ENCODE data around the gene ADAD2. TPM values are rescaled to one million over a fixed set of nuclear protein-coding genes. Genes with fewer than 3 reads are reported as not detected.

The ADAD2 gene
- total and polyA plus RNA-seq, 12 donors: 0.36 to 5.9 (median 0.85) TPM; not detected in 4

DNA sequence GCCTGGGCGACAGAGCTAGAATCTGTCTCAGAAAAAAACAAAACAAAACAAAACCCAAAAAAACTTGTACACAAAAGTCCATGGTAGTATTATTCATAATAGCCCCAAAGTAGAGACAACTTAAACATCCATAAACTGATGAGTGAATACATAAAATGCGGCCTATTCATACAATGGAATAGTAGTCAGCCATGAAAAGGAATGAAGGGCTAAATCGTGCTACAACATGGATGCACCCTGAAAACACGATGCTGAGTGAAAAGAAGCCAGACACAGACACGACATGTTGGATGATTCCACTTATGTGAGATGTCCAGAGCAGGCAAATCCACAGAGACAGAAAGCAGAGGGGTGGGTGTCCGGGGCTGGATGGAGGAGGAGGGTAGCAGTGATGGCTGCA is 36.6 kb downstream of the ADAD2 start:
- TF ChIP-seq, protein P1, sequence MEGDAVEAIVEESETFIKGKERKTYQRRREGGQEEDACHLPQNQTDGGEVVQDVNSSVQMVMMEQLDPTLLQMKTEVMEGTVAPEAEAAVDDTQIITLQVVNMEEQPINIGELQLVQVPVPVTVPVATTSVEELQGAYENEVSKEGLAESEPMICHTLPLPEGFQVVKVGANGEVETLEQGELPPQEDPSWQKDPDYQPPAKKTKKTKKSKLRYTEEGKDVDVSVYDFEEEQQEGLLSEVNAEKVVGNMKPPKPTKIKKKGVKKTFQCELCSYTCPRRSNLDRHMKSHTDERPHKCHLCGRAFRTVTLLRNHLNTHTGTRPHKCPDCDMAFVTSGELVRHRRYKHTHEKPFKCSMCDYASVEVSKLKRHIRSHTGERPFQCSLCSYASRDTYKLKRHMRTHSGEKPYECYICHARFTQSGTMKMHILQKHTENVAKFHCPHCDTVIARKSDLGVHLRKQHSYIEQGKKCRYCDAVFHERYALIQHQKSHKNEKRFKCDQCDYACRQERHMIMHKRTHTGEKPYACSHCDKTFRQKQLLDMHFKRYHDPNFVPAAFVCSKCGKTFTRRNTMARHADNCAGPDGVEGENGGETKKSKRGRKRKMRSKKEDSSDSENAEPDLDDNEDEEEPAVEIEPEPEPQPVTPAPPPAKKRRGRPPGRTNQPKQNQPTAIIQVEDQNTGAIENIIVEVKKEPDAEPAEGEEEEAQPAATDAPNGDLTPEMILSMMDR (IDR thresholded peaks at IDR 0.05): no peak
- Histone ChIP-seq H3K4me1 (peaks cover 0 to 21% (median 11%) of the 10 kb centered on the region in 9 donors), H3K36me3 (no peaks in the 10 kb centered on the region), H3K27ac (no peak overlapping the region), H3K9me3 (no peaks in the 10 kb centered on the region), H3K4me3 (no peak overlapping the region), H3K27me3 (peaks cover 0 to 8% (median 0%) of the 10 kb centered on the region in 7 donors)
- DNase-seq: no peak
- intact Hi-C loops (cut with DNase I): loop anchor here in 2 of 10 donors (5.0 to 10.0 kb wide), 2 partner anchors 57 to 80 kb away; no protein-coding TSS in a partner anchor
- ATAC-seq: no peak
- WGBS, 2 donors: 81 to 89% methylated on average over 6 of the region's 6 CpGs

DNA sequence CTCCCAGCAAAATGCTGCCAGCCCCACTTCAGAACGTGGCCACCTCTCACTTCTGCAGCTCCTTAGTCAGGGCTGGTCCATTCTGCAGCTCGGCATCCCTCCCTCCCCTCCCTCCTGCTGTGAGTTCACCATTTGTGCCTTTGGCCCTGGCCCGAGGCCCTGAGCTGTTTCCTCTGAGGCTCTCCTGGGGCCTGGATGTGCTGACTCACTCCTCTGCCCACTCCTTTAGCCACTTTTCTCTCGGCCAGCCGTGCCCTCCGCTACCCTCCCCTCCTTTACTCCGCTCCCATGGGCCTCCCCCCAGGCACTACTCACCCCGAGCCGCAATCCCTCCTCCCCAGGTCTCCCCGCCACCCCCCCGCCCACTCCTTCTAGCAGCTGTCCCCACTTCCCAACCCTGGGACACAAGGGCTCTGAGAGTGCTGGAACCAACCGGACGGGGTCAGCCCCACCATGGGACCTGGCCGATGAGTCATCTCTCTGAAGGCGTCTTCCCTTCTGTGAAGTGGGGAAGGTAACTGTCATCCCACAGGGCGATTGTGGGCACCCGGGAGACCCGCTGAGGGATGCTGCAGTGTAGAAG is 37.4 kb downstream of the ADAD2 start:
- peak; percentile 77 to 80 for DNase-seq
- peak; percentile 89 to 94 (median 93) for ATAC-seq
- peak overlapping the region in 3 of 10 donors; percentile 21 to 47 (median 26) for H3K27ac ChIP-seq
- no peaks in the 10 kb centered on the region for H3K36me3 ChIP-seq
- H3K4me3 ChIP-seq: no peak overlapping the region
- H3K27me3 ChIP-seq: peaks cover 0 to 7% (median 0%) of the 10 kb centered on the region in 7 donors
- H3K4me1 ChIP-seq: peaks cover 0 to 21% (median 11%) of the 10 kb centered on the region in 9 donors
- TF ChIP-seq, protein P1 (IDR thresholded peaks at IDR 0.05): no peak
- intact Hi-C loops (cut with DNase I): loop anchor here in 2 of 10 donors (5.0 to 10.0 kb wide), 2 partner anchors 56 to 79 kb away; no protein-coding TSS in a partner anchor
- WGBS, 2 donors: 33 to 39% methylated on average over 18 of the region's 18 CpGs
- no peaks in the 10 kb centered on the region for H3K9me3 ChIP-seq

DNA sequence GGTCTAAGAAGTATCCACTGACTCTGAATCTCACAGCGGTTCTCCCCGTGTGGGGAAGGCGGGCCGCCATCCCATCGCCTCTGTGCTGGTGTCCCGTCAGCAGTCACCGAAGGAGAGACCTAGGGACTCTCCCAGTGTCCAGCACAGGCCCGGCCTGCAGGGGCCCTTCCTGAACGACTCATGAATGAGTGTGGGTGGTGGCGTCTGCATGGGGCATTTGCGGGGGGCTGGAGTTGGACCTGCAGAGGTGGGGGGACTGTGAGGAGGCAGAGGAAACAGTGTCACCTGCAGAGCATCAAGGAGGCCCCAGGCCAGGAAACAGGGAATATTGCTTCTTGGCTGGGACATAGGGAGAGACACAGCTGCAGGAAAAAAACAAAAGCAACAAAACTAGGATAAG is 38.5 kb downstream of the ADAD2 start:
- TF ChIP-seq, protein P1 (IDR thresholded peaks at IDR 0.05): no peak
- DNase-seq (no peak), ATAC-seq (peak in 1 of 8 donors; percentile 20)
- H3K4me3 ChIP-seq: no peak overlapping the region
- H3K27me3 ChIP-seq: peaks cover 0 to 6% (median 0%) of the 10 kb centered on the region in 7 donors
- 74 to 75% methylated on average over 11 of the region's 11 CpGs for WGBS, 2 donors
- H3K9me3 ChIP-seq: no peaks in the 10 kb centered on the region
- peaks cover 0 to 23% (median 11%) of the 10 kb centered on the region in 9 donors for H3K4me1 ChIP-seq
- intact Hi-C loops (cut with DNase I): loop anchor here in 2 of 10 donors (5.0 to 10.0 kb wide), 2 partner anchors 55 to 78 kb away; no protein-coding TSS in a partner anchor
- no peak overlapping the region for H3K27ac ChIP-seq
- H3K36me3 ChIP-seq: no peaks in the 10 kb centered on the region

DNA sequence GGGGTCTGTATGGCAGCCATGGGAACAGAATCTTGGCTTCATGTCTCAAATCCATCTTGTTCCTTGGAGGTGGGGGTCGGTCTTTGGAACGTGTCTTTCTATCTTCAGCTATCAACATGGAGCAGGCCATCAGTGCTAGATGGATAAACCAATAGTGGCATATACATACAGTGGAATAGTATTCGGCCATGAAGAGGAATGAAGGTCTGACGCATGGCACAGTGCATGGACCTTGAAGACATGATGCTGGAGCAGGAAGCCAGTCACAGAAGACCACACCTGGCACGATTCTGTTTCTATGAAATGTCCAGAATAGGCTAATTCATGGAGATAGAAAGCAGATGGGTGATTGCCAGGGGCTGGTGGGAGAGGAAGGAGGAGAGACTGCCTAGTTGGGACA is 41.1 kb downstream of the ADAD2 start:
- Histone ChIP-seq H3K36me3 (no peaks in the 10 kb centered on the region), H3K27ac (no peak overlapping the region), H3K4me1 (peaks cover 0 to 32% (median 11%) of the 10 kb centered on the region in 9 donors), H3K4me3 (no peak overlapping the region), H3K9me3 (no peaks in the 10 kb centered on the region), H3K27me3 (peaks cover 0 to 4% (median 0%) of the 10 kb centered on the region in 7 donors)
- intact Hi-C loops (cut with DNase I): no loop called here
- 95% methylated on average over 5 of the region's 5 CpGs for WGBS, 2 donors
- ATAC-seq: no peak
- TF ChIP-seq, protein P1 (IDR thresholded peaks at IDR 0.05): no peak
- no peak for DNase-seq

Data from heart right ventricle (tissue), 16 donors.